Chondrocyte (in vitro differentiated cells): ENCODE data around the gene HIGD1A. TPM values are rescaled to one million over a fixed set of nuclear protein-coding genes. Genes with fewer than 3 reads are reported as not detected.

Source experiments
- DNase-seq: peaks from one replicate; pipeline ENCODE4 v3.0.0; 2021; ENCODE audit warnings: mixed read lengths, low spot score
- H3K27ac Mint-ChIP-seq: one replicate; pipeline ENCODE4 v1.8.0; 2021; ENCODE audit warnings: mild to moderate bottlenecking, moderate library complexity, mixed read lengths; ENCODE audit not compliant: unreplicated experiment
- H3K27me3 Mint-ChIP-seq: 2 replicates; pipeline ENCODE4 v1.8.0; 2021; ENCODE audit warnings: low read depth, mixed read lengths
- H3K36me3 Mint-ChIP-seq: 2 replicates; pipeline ENCODE4 v1.8.0; 2021; ENCODE audit warnings: low read depth, mixed read lengths
- H3K4me1 Mint-ChIP-seq: 2 replicates; pipeline ENCODE4 v1.8.0; 2021; ENCODE audit warnings: low read depth, mild to moderate bottlenecking, mixed read lengths
- H3K4me3 Mint-ChIP-seq: one replicate; pipeline ENCODE4 v1.8.0; 2021; ENCODE audit warnings: mild to moderate bottlenecking, moderate library complexity, mixed read lengths; ENCODE audit not compliant: unreplicated experiment
- H3K9me3 Mint-ChIP-seq: 2 replicates; pipeline ENCODE4 v1.8.0; 2021; ENCODE audit warnings: low read depth, mixed read lengths
- total RNA-seq: library from RNA; stranded (reverse); gene quantifications from 3 replicates; pipeline ENCODE4 v1.2.1, GENCODE V29; 2021
- TF ChIP-seq, protein P1 (sequence below): fragments of 200-600 bp; sonication (generic); IDR thresholded peaks from 2 replicates; pipeline ENCODE4 v1.5.0; 2021; ENCODE audit warnings: antibody characterized with exemption, mild to moderate bottlenecking, moderate library complexity

Gene HIGD1A
- total RNA-seq, 1 donor from 2014 or later = 78.6 TPM

DNA sequence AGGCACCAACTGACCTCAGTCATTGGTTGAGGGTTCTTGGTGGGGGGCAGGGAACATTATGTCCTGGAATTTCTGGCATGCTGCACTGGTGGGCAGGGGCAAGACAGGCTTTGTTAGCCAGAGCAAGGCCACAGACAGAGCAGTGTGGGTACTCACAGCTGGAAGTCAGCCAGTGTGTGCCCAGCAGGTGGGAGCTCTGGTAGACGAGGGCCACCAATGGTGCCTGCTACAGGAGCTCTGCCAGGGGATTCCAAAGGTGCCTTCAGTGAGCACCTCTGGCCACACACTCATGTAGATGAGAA is 40.1 kb upstream of the HIGD1A start:
- H3K36me3 Mint-ChIP-seq = no peaks in the 10 kb centered on the region
- H3K27ac Mint-ChIP-seq = peak overlapping the region; percentile 18
- H3K4me1 Mint-ChIP-seq = peaks cover 44% of the 10 kb centered on the region
- no peak for DNase-seq
- no peaks in the 10 kb centered on the region for H3K27me3 Mint-ChIP-seq
- no peak overlapping the region for H3K4me3 Mint-ChIP-seq
- TF ChIP-seq, protein P1, sequence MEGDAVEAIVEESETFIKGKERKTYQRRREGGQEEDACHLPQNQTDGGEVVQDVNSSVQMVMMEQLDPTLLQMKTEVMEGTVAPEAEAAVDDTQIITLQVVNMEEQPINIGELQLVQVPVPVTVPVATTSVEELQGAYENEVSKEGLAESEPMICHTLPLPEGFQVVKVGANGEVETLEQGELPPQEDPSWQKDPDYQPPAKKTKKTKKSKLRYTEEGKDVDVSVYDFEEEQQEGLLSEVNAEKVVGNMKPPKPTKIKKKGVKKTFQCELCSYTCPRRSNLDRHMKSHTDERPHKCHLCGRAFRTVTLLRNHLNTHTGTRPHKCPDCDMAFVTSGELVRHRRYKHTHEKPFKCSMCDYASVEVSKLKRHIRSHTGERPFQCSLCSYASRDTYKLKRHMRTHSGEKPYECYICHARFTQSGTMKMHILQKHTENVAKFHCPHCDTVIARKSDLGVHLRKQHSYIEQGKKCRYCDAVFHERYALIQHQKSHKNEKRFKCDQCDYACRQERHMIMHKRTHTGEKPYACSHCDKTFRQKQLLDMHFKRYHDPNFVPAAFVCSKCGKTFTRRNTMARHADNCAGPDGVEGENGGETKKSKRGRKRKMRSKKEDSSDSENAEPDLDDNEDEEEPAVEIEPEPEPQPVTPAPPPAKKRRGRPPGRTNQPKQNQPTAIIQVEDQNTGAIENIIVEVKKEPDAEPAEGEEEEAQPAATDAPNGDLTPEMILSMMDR = no peak
- H3K9me3 Mint-ChIP-seq = no peaks in the 10 kb centered on the region

DNA sequence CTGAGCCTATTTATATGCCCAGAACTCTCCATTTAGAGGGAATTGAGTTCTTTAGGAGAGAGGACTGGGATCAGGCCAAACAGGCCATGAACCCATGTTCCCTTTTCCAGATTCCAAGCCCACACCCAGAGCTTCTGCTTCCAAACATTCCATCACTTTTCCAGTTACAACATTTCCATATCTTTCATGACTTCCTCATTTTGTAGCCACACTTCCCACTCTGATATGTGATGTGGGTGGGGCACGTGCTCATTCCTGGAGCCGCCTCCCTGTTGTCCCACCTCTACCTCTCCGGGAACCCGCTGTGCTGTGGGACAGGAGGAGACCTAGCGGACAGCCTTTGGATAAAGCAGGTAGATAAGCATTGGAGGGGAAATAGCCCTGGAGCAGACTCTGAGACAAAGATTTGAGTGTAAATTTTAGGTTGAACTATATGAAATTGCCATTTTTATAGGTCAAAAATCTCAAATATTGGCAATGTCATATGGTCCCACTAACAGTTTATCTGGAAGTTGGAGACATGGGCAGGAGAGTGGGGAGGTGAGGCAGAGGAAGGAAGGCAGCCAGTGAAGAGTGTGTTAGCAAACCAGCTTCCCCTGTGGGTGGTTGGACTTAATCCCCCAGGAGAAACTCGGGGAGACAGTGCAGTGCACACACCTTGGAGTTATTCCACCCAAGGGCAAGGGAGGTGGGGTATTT is 39.6 kb upstream of the HIGD1A start:
- Mint-ChIP-seq H3K9me3 (no peaks in the 10 kb centered on the region), H3K4me1 (peaks cover 44% of the 10 kb centered on the region), H3K27me3 (no peaks in the 10 kb centered on the region), H3K27ac (peak overlapping the region; percentile 18), H3K4me3 (no peak overlapping the region), H3K36me3 (no peaks in the 10 kb centered on the region)
- TF ChIP-seq, protein P1 = no peak
- DNase-seq = no peak

DNA sequence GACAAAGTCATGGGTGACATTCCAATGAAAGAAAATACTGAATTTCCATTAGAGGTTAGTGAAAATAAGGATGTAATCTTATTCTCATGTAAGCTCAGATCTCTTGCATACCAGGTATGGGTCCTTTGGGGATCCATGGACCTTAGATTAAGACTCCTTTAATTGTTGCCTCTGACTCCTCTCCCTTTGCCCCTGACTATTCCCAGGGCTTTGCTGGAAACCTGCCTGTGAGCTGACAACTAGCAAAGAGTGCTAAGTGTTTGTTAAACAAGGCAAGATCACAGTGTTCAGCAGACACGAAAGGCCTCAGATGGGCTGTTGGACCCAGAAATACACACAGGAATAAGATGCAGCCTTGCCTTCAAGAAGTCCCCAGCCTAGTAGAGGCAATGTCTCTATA is 37.0 kb upstream of the HIGD1A start:
- Mint-ChIP-seq H3K27me3 (peaks cover 4% of the 10 kb centered on the region), H3K4me1 (peaks cover 32% of the 10 kb centered on the region), H3K4me3 (no peak overlapping the region), H3K36me3 (no peaks in the 10 kb centered on the region), H3K27ac (no peak overlapping the region), H3K9me3 (no peaks in the 10 kb centered on the region)
- no peak for DNase-seq
- TF ChIP-seq, protein P1 = no peak

DNA sequence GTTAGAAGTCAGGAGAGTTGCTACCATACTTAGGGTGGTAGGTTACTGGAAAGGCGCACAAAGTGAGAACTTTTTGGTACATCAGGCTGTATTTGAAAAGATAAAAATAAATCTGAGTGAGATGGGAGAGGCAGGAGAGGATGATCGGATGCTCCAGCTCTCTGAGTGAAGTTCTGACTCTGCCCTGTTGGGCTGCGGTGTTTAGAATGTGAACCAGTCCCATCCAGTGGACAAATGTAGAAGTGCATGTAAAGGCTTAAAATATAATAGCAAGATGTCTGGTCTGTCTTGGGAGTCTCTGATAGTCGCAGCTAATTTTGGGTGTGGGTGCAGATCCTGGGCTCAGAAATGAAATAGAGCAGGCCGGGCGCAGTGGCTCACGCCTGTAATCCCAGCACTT is 35.3 kb upstream of the HIGD1A start:
- Mint-ChIP-seq H3K27ac (no peak overlapping the region), H3K4me1 (peaks cover 22% of the 10 kb centered on the region), H3K36me3 (no peaks in the 10 kb centered on the region), H3K4me3 (no peak overlapping the region), H3K9me3 (no peaks in the 10 kb centered on the region), H3K27me3 (peaks cover 9% of the 10 kb centered on the region)
- no peak for DNase-seq
- TF ChIP-seq, protein P1 = peak; percentile 82

DNA sequence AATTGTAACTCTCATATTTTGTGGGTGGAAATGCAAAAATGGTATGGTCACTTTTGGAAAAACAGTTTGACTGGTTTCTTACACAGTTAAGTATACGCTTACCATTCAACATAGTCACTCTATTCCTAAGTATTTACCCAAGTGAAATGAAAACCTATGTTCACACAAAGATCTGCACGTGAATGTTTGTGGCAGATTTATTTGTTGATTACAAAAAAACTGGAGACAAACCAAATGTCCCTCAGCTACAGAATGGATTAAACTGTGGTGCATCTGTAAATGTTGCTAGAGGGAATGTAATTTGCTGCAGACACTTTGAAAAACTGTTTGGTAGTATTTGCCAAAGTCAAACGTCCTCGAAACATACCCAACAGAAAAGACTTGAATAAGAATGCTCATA is 34.3 kb upstream of the HIGD1A start:
- no peak for DNase-seq
- TF ChIP-seq, protein P1 = no peak
- Mint-ChIP-seq H3K4me1 (peaks cover 12% of the 10 kb centered on the region), H3K27me3 (peaks cover 9% of the 10 kb centered on the region), H3K36me3 (no peaks in the 10 kb centered on the region), H3K4me3 (no peak overlapping the region), H3K27ac (no peak overlapping the region), H3K9me3 (no peaks in the 10 kb centered on the region)
